ENCODE data around the gene WDR48.
A peak's percentile ranks its signal among the peaks of the same experiment; 100 is the strongest.
"Not testable (repeated sequence)": the region's sequence is repeated elsewhere in the genome, so short reads cannot be mapped to it uniquely, and the experiment has no call there.

Gene WDR48
- 21.3 to 47.0 (median 30.9) reads per million in 18 experiments for total RNA-seq

- DNase-seq = peak; percentile 84 to 92
These were observed at the start of gene WDR48, which contains the start of gene SCN11A for GRCh38 chr3:39051649-39052561. WDR48 (plus strand) TSS chr3:39052016; CDS start chr3:39052026, 10 bp downstream. SCN11A (minus strand) TSS chr3:39051944; CDS start chr3:38950362, 101,582 bp downstream.

GRCh38 chr3:39005295-39005694 lies 46.5 kb upstream of the WDR48 start:
- DNase-seq = no peak

- no peak for DNase-seq
These were observed 40.6 kb upstream of the WDR48 start for GRCh38 chr3:39011191-39011736.

- peak in 1 of 2 donors; percentile 21 for DNase-seq
These were observed 38.5 kb upstream of the WDR48 start for GRCh38 chr3:39013289-39013688.

GRCh38 chr3:39013921-39014509 lies 37.8 kb upstream of the WDR48 start:
- DNase-seq = no peak

GRCh38 chr3:39015418-39015817 lies 36.4 kb upstream of the WDR48 start:
- DNase-seq = no peak

- no peak for DNase-seq
These were observed 32.5 kb upstream of the WDR48 start for GRCh38 chr3:39019299-39019698.

GRCh38 chr3:39021029-39021428 lies 30.8 kb upstream of the WDR48 start:
- no peak for DNase-seq

GRCh38 chr3:39021465-39022285 lies 30.1 kb upstream of the WDR48 start:
- DNase-seq = no peak

GRCh38 chr3:39022286-39022630 lies 29.6 kb upstream of the WDR48 start:
- no peak for DNase-seq

GRCh38 chr3:39024497-39024896 lies 27.3 kb upstream of the WDR48 start:
- no peak for DNase-seq

GRCh38 chr3:39025222-39025970 lies 26.4 kb upstream of the WDR48 start:
- peak; percentile 17 to 38 for DNase-seq

GRCh38 chr3:39028546-39028945 lies 23.3 kb upstream of the WDR48 start:
- no peak for DNase-seq

GRCh38 chr3:39029556-39029955 lies 22.3 kb upstream of the WDR48 start:
- DNase-seq = no peak

GRCh38 chr3:39038165-39038564 lies 13.7 kb upstream of the WDR48 start:
- no peak for DNase-seq

GRCh38 chr3:39050029-39050428 lies 1.8 kb upstream of the WDR48 start:
- DNase-seq = peak; percentile 65 to 69

- peak in 1 of 2 donors; percentile 7 for DNase-seq
These were observed 767 bp downstream of the WDR48 start for GRCh38 chr3:39052583-39052982.

- DNase-seq = no peak
These were observed 1.9 kb downstream of the WDR48 start for GRCh38 chr3:39053696-39054095.

GRCh38 chr3:39056151-39056550 lies 4.3 kb downstream of the WDR48 start:
- DNase-seq = no peak

- DNase-seq = not testable (repeated sequence)
These were observed 9.4 kb downstream of the WDR48 start for GRCh38 chr3:39061228-39061627.

- no peak for DNase-seq
These were observed 10.4 kb downstream of the WDR48 start for GRCh38 chr3:39062180-39062579.

GRCh38 chr3:39063143-39063542 lies 11.3 kb downstream of the WDR48 start:
- no peak for DNase-seq
